Measurements from ENCODE around the gene SV2C.

DNA sequence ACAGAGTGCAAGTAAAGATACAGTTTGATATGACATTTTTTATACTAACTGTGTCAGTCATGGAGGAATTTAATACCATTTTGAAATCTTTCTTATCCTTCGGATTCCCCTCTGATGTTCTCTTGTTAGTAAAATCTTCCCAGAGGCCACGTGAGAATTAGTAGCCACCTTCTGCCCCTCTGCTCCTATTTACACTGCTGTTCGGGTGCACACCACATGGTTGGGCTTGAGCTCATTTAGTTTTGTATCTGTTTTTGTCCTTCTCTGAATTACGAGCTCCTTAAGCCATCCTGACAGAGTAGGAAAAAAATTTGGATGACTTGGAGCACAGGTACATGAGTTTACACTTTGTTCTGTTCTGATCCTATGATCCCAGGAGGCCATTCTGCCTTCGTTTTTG lies 109.7 kb downstream of the SV2C start:
- no peak for TF ChIP-seq CTCF (IDR thresholded peaks at IDR 0.05)
- no peak for TF ChIP-seq EP300 (IDR thresholded peaks at IDR 0.05)
